Mucosa of descending colon (tissue), 3 donors: ENCODE data around the gene ZFYVE26. TPM values are rescaled to one million over a fixed set of nuclear protein-coding genes. Genes with fewer than 3 reads are reported as not detected.
"Not testable (repeated sequence)": the region's sequence is repeated elsewhere in the genome, so short reads cannot be mapped to it uniquely, and the experiment has no call there.

ENCODE experiments used
- ATAC-seq: fragments of 200-7000 bp; cut with Tn5 transposase; one replicate; pipeline ENCODE4 v1.9.1; 2020; ENCODE audit warnings: mild to moderate bottlenecking, moderate library complexity
- DNase-seq, 3 donors: peaks; one replicate each; pipeline ENCODE4 v3.0.0-alpha.2; 2020
- H3K36me3 ChIP-seq: fragments of 200-600 bp; one replicate; pipeline ENCODE4 v1.8.0; 2021; ENCODE audit warnings: low read depth, mild to moderate bottlenecking
- H3K4me1 ChIP-seq: fragments of 200-600 bp; one replicate; pipeline ENCODE4 v1.8.0; 2021; ENCODE audit warnings: low read depth, mild to moderate bottlenecking
- H3K4me3 ChIP-seq: fragments of 200-600 bp; one replicate; pipeline ENCODE4 v1.8.0; 2021; ENCODE audit warnings: mild to moderate bottlenecking
- H3K9me3 ChIP-seq: fragments of 200-600 bp; one replicate; pipeline ENCODE4 v1.8.0; 2021; ENCODE audit warnings: mild to moderate bottlenecking
- CTCF ChIP-seq: fragments of 200-600 bp; IDR thresholded peaks from one replicate; pipeline ENCODE4 v1.8.0; 2022; ENCODE audit warnings: antibody characterized with exemption, mild to moderate bottlenecking
- intact Hi-C, 2 donors: fragments of 100-400 bp; cut with DNase I in 1 of 2; cut with micrococcal nuclease in 1 of 2; formaldehyde crosslinking; loops; one replicate each; pipeline versions ENCODE4 v1.11.0 to v1.11.1; 2022; cut with DNase I, micrococcal nuclease
- total RNA-seq, 3 donors: library from RNA; stranded (reverse); fragmentation: NEBNext Ultra II Directional in 2 of 3; extraction: Animal tissue kit (Norgen Biotek cat#: 25700) in 2 of 3; gene quantifications; one replicate each; pipeline versions ENCODE4 v1.2.1 to v1.2.4, GENCODE V29; 2021 to 2023
- donor health status: DM: no; HTN: no; CAD: no; lungs with moderate emphysema.
- donor health status: DM: no; HTN: no; CAD: no.
- donor health status: DM: no; HTN: yes; CAD: no.

ZFYVE26 gene
- total RNA-seq, 3 donors from 2014 or later = 23.4 to 31.7 (median 29.1) TPM

DNA sequence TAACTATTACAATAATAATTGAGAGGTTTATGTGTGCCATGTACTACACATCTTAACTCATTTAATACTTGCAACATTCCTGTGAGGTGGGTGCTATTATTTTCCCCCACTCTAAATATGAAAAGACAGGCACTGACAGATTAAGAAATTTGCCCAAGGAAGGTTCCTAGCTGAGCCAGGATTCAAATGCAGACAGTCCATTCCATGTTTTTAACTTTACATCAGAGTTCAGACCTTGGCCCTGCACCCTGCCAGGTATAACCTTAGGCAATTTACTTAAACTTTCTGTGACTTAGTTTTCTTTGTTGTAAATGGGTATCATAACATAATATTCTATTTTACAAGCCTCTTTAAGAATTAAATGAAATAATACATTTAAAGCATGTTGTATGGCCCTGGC lies 88.1 kb downstream of the ZFYVE26 start:
- TF ChIP-seq CTCF = no peak
- Histone ChIP-seq H3K9me3 (no peaks in the 10 kb centered on the region), H3K4me3 (no peak overlapping the region), H3K4me1 (no peaks in the 10 kb centered on the region), H3K36me3 (no peaks in the 10 kb centered on the region)
- ATAC-seq = no peak
- no peak for DNase-seq
- intact Hi-C loops = no loop called here

- Histone ChIP-seq H3K9me3 (no peaks in the 10 kb centered on the region), H3K4me1 (peaks cover 3% of the 10 kb centered on the region), H3K36me3 (no peaks in the 10 kb centered on the region), H3K4me3 (no peak overlapping the region)
- ATAC-seq (no peak), DNase-seq (no peak)
- intact Hi-C loops = no loop called here
- TF ChIP-seq CTCF = no peak
These were observed 89.0 kb downstream of the ZFYVE26 start for GRCh38 chr14:67727361-67727760.

DNA sequence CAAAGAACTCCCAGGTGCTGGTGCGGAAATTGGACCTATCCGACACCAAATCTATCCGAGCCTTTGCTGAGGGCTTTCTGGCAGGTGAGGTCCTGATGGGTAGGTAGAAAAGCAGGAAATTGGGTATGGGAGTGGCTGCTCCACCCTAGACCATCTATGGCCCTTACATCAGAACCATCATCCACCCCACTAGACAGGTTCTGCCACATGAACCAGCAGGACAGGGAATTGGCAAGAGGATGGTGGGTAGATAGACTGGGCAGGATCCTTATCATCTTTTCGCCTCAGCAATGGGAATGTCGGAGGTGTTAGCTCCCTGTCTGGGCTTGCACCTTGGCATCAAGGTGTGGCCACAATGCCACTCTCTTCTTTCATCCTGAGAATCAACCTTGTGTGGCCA lies 91.2 kb downstream of the ZFYVE26 start:
- ATAC-seq (no peak), DNase-seq (no peak)
- Histone ChIP-seq H3K9me3 (no peaks in the 10 kb centered on the region), H3K36me3 (no peaks in the 10 kb centered on the region), H3K4me3 (no peak overlapping the region), H3K4me1 (peaks cover 3% of the 10 kb centered on the region)
- no peak for TF ChIP-seq CTCF
- intact Hi-C loops = no loop called here

GRCh38 chr14:67722293-67722692 lies 94.1 kb downstream of the ZFYVE26 start:
- Histone ChIP-seq H3K4me1 (peaks cover 5% of the 10 kb centered on the region), H3K36me3 (no peaks in the 10 kb centered on the region), H3K9me3 (no peaks in the 10 kb centered on the region), H3K4me3 (no peak overlapping the region)
- TF ChIP-seq CTCF = no peak
- peak in 1 of 3 donors; percentile 19 for DNase-seq
- ATAC-seq = peak; percentile 24
- intact Hi-C loops = no loop called here

DNA sequence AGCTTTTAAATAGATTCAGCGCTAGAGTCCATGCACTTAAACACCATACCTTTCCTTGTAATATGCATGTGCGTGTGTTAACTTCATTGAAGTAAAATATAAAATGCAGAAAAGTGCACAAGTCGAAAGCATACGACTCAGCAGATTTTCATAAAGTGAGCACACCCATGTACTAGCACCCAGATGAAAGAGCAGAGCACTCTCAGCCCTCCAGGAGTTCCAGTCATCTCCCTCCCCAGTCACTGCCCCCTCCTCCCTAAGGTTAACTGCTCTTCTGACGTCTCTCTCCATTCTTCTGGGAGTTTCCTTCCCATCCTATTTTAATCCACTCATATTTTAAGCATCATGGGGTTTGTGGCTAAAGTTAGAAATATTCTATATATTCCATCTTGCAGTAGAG lies 94.5 kb downstream of the ZFYVE26 start:
- no peak overlapping the region for H3K4me3 ChIP-seq
- no peak for DNase-seq
- no peak for TF ChIP-seq CTCF
- H3K36me3 ChIP-seq = no peaks in the 10 kb centered on the region
- no peaks in the 10 kb centered on the region for H3K9me3 ChIP-seq
- intact Hi-C loops = no loop called here
- H3K4me1 ChIP-seq = peaks cover 5% of the 10 kb centered on the region
- ATAC-seq = no peak

- Histone ChIP-seq H3K9me3 (no peaks in the 10 kb centered on the region), H3K4me1 (peaks cover 5% of the 10 kb centered on the region), H3K4me3 (no peak overlapping the region), H3K36me3 (no peaks in the 10 kb centered on the region)
- intact Hi-C loops = no loop called here
- TF ChIP-seq CTCF = no peak
- ATAC-seq = no peak
- DNase-seq = no peak
These were observed 96.5 kb downstream of the ZFYVE26 start for GRCh38 chr14:67719866-67720265.

GRCh38 chr14:67719385-67719784 lies 97.0 kb downstream of the ZFYVE26 start:
- ATAC-seq = not testable (repeated sequence)

More at GRCh38 chr14:67719385-67719784, 97.0 kb downstream of the ZFYVE26 start:
- H3K4me1 ChIP-seq, H3K9me3 ChIP-seq, DNase-seq, intact Hi-C loops, H3K4me3 ChIP-seq, H3K36me3 ChIP-seq: not testable (repeated sequence)
